H1 (cell line): ENCODE results near the gene PLEKHN1. TPM values are rescaled to one million over a fixed set of nuclear protein-coding genes. Genes with fewer than 3 reads are reported as not detected.

ENCODE experiments used
- CTCF ChIA-PET: fragments of 300-600 bp; sonication (Branson Sonifier 250); formaldehyde crosslinking; loops from one replicate; lab custom pipeline; 2021; ENCODE audit not compliant: partially characterized antibody; lab: Charles Lee
- POLR2A ChIA-PET: fragments of 300-600 bp; sonication (Branson Sonifier 250); formaldehyde crosslinking; loops from one replicate; lab custom pipeline; 2021; ENCODE audit warnings: inconsistent platforms; ENCODE audit not compliant: partially characterized antibody; lab: Charles Lee
- DNase-seq, 2 experiments: peaks; one replicate each; pipeline versions ENCODE4 v3.0.0 to v3.0.0-alpha.2; 2010 to 2022; ENCODE audit warnings: low spot score in 2 of 2, low read depth in 1 of 2, mixed read lengths in 1 of 2
- FAIRE-seq: peaks from 2 replicates; lab custom pipeline; 2011; peaks lifted over from hg19 to GRCh38; lab: Jason Lieb, UNC
- H2AFZ ChIP-seq: 2 replicates; pipeline ENCODE4 v1.8.1; 2012; ENCODE audit warnings: low read length, inconsistent platforms
- H2AK5ac ChIP-seq: 2 replicates; pipeline ENCODE4 v1.6.1; 2013; ENCODE audit warnings: low read depth, low read length
- H2BK120ac ChIP-seq: replicated peaks from 2 replicates; pipeline ENCODE3; 2013; ENCODE audit warnings: low read depth, low read length, inconsistent platforms
- H2BK12ac ChIP-seq: 2 replicates; pipeline ENCODE4 v1.6.1; 2013; ENCODE audit warnings: low read depth, low read length
- H2BK15ac ChIP-seq: 2 replicates; pipeline ENCODE4 v1.6.1; 2013; ENCODE audit warnings: low read length
- H2BK20ac ChIP-seq: 2 replicates; pipeline ENCODE4 v1.6.1; 2013; ENCODE audit warnings: low read length
- H2BK5ac ChIP-seq: 2 replicates; pipeline ENCODE4 v1.6.1; 2013; ENCODE audit warnings: low read depth, low read length
- H3K14ac ChIP-seq: 2 replicates; pipeline ENCODE4 v1.6.1; 2013; ENCODE audit warnings: inconsistent platforms; ENCODE audit not compliant: insufficient read length
- H3K18ac ChIP-seq: 2 replicates; pipeline ENCODE4 v1.6.1; 2013; ENCODE audit warnings: low read length; ENCODE audit errors: extremely low read depth
- H3K23ac ChIP-seq: 2 replicates; pipeline ENCODE4 v1.6.1; 2013; ENCODE audit warnings: inconsistent platforms; ENCODE audit not compliant: insufficient read length
- H3K23me2 ChIP-seq: 2 replicates; pipeline ENCODE4 v1.6.1; 2013; ENCODE audit warnings: low read depth, low read length
- H3K27ac ChIP-seq: 2 replicates; pipeline ENCODE4 v1.6.1; 2011; ENCODE audit warnings: low read depth, low read length, inconsistent platforms
- H3K27me3 ChIP-seq, 4 experiments: replicated peaks in 1 of 4; 1 replicate in 1 of 4; 2 replicates in 3 of 4; pipeline versions ENCODE4 v1.6.1 to v1.8.1; 2011 to 2013; ENCODE audit warnings: low read length in 3 of 4, mild to moderate bottlenecking in 3 of 4, inconsistent platforms in 2 of 4, mixed read lengths in 2 of 4, moderate library complexity in 1 of 4; ENCODE audit not compliant: control insufficient read depth in 3 of 4, insufficient read depth in 3 of 4; ENCODE audit errors: extremely low read depth in 1 of 4
- H3K36me3 ChIP-seq, 4 experiments: 2 replicates each; pipeline versions ENCODE4 v1.6.1 to v1.8.1; 2011 to 2013; ENCODE audit warnings: mild to moderate bottlenecking in 4 of 4, low read length in 3 of 4, moderate library complexity in 2 of 4, control low read depth in 1 of 4, inconsistent platforms in 1 of 4; ENCODE audit not compliant: insufficient read depth in 4 of 4, control insufficient read depth in 2 of 4
- H3K4ac ChIP-seq: replicated peaks from 2 replicates; pipeline ENCODE3; 2013; ENCODE audit warnings: low read length, low read depth, mixed read lengths, inconsistent platforms; ENCODE audit not compliant: insufficient read length
- H3K4me1 ChIP-seq, 4 experiments: replicated peaks in 1 of 4; 1 replicate in 1 of 4; 2 replicates in 3 of 4; pipeline versions ENCODE4 v1.6.1 to v1.8.1; 2011 to 2013; ENCODE audit warnings: low read length in 3 of 4, inconsistent platforms in 2 of 4, mixed read lengths in 1 of 4; ENCODE audit not compliant: insufficient read depth in 4 of 4, control insufficient read depth in 3 of 4
- H3K4me2 ChIP-seq, 2 experiments: 2 replicates each; pipeline versions ENCODE4 v1.6.1 to v1.8.1; 2011 to 2013; ENCODE audit warnings: low read depth in 2 of 2, low read length in 2 of 2, control low read depth in 1 of 2, inconsistent platforms in 1 of 2, mild to moderate bottlenecking in 1 of 2; ENCODE audit not compliant: insufficient read depth in 1 of 2
- H3K4me3 ChIP-seq, 4 experiments: fragments of 200-600, 300-600 bp in 1 of 4; sonication (generic), shearing (Covaris generic), sonication (Bioruptor Twin) in 1 of 4; 2 replicates each; pipeline versions ENCODE4 v1.5.1 to v1.8.1; 2011 to 2016; ENCODE audit warnings: low read length in 4 of 4, low read depth in 3 of 4, control low read depth in 2 of 4, inconsistent platforms in 2 of 4, mild to moderate bottlenecking in 2 of 4, mixed read lengths in 1 of 4, moderate library complexity in 1 of 4; ENCODE audit not compliant: insufficient read depth in 2 of 4; ENCODE audit errors: extremely low read depth in 1 of 4
- H3K56ac ChIP-seq: replicated peaks from 2 replicates; pipeline ENCODE3; 2013; ENCODE audit warnings: low read depth, mild to moderate bottlenecking, mixed read lengths, low read length, inconsistent platforms; ENCODE audit not compliant: insufficient read length
- H3K79me1 ChIP-seq: 2 replicates; pipeline ENCODE4 v1.6.1; 2013; ENCODE audit warnings: low read depth, low read length, control low read depth
- H3K79me2 ChIP-seq, 2 experiments: 2 replicates each; pipeline versions ENCODE4 v1.6.1 to v1.8.1; 2012 to 2013; ENCODE audit warnings: low read length in 2 of 2, mild to moderate bottlenecking in 2 of 2, inconsistent platforms in 1 of 2; ENCODE audit not compliant: insufficient read depth in 2 of 2, control insufficient read depth in 1 of 2
- H3K9ac ChIP-seq, 4 experiments: replicated peaks in 1 of 4; 1 replicate in 1 of 4; 2 replicates in 3 of 4; pipeline versions ENCODE4 v1.6.1 to v1.8.1; 2011 to 2013; ENCODE audit warnings: low read depth in 3 of 4, low read length in 3 of 4, control low read depth in 2 of 4, mild to moderate bottlenecking in 2 of 4, moderate library complexity in 2 of 4, inconsistent platforms in 1 of 4; ENCODE audit errors: extremely low read depth in 1 of 4
- H3K9me3 ChIP-seq, 2 experiments: 2 replicates each; pipeline versions ENCODE4 v1.6.1 to v1.8.1; 2012 to 2013; ENCODE audit warnings: mild to moderate bottlenecking in 2 of 2, moderate library complexity in 2 of 2, control low read depth in 1 of 2, inconsistent platforms in 1 of 2, low read depth in 1 of 2, low read length in 1 of 2, mixed read lengths in 1 of 2; ENCODE audit not compliant: insufficient read depth in 2 of 2
- H4K20me1 ChIP-seq, 2 experiments: replicated peaks in 1 of 2; 2 replicates each; pipeline versions ENCODE3 to v1.8.1; 2011 to 2013; ENCODE audit warnings: inconsistent platforms in 2 of 2, low read length in 2 of 2, mild to moderate bottlenecking in 1 of 2; ENCODE audit not compliant: insufficient read depth in 2 of 2, control insufficient read depth in 1 of 2
- H4K5ac ChIP-seq: 2 replicates; pipeline ENCODE4 v1.6.1; 2013; ENCODE audit warnings: low read length, low read depth, mixed read lengths, inconsistent platforms; ENCODE audit not compliant: insufficient read length
- H4K8ac ChIP-seq: 2 replicates; pipeline ENCODE4 v1.8.0; 2013; ENCODE audit warnings: mild to moderate bottlenecking, moderate library complexity, low read length, inconsistent platforms; ENCODE audit not compliant: insufficient read depth; ENCODE audit errors: extremely low read depth
- H4K91ac ChIP-seq: replicated peaks from 2 replicates; pipeline ENCODE3; 2013; ENCODE audit warnings: low read length, mixed read lengths, inconsistent platforms; ENCODE audit not compliant: insufficient read length
- BACH1 ChIP-seq: IDR thresholded peaks from 2 replicates; pipeline ENCODE4 v1.6.1; 2012; ENCODE audit warnings: low read length, improper control_type of control experiment
- BCL11A ChIP-seq, 2 experiments: IDR thresholded peaks; one replicate each; pipeline ENCODE4 v1.6.1; 2011; ENCODE audit warnings: low read depth in 2 of 2, low read length in 2 of 2, mild to moderate bottlenecking in 2 of 2
- CHD1 ChIP-seq: IDR thresholded peaks from 2 replicates; pipeline ENCODE4 v1.6.1; 2012; ENCODE audit warnings: low read depth, low read length, improper control_type of control experiment
- CHD2 ChIP-seq: IDR thresholded peaks from 2 replicates; pipeline ENCODE4 v1.6.1; 2012; ENCODE audit warnings: low read length, improper control_type of control experiment
- CREB1 ChIP-seq: IDR thresholded peaks from 2 replicates; pipeline ENCODE4 v1.6.1; 2012; ENCODE audit warnings: inconsistent platforms
- CTBP2 ChIP-seq: IDR thresholded peaks from 2 replicates; pipeline ENCODE4 v1.7.0; 2011; ENCODE audit warnings: borderline replicate concordance, mild to moderate bottlenecking, moderate library complexity, mixed read lengths, low read length; ENCODE audit not compliant: insufficient read depth, insufficient read length
- EGR1 ChIP-seq: IDR thresholded peaks from 2 replicates; pipeline ENCODE4 v1.6.1; 2011; ENCODE audit warnings: low read depth, low read length, borderline replicate concordance
- FOSL1 ChIP-seq: IDR thresholded peaks from 2 replicates; pipeline ENCODE4 v1.6.1; 2011; ENCODE audit warnings: mild to moderate bottlenecking, low read depth, low read length, moderate library complexity; ENCODE audit not compliant: insufficient read depth
- POLR2A ChIP-seq, 2 experiments: IDR thresholded peaks; 1 replicate in 1 of 2; 2 replicates in 1 of 2; pipeline ENCODE4 v1.6.1; 2011; ENCODE audit warnings: low read depth in 2 of 2, low read length in 2 of 2, mild to moderate bottlenecking in 2 of 2; ENCODE audit errors: control extremely low read depth in 1 of 2
- POLR2AphosphoS5 ChIP-seq: IDR thresholded peaks from 2 replicates; pipeline ENCODE4 v1.6.1; 2011; ENCODE audit warnings: low read depth, low read length
- SIN3A ChIP-seq, 2 experiments: IDR thresholded peaks in 1 of 2; conservative IDR thresholded peaks in 1 of 2; 2 replicates each; pipeline ENCODE4 v1.6.1; 2011 to 2012; ENCODE audit warnings: low read length in 2 of 2, improper control_type of control experiment in 1 of 2, low read depth in 1 of 2, mild to moderate bottlenecking in 1 of 2
- SP2 ChIP-seq: IDR thresholded peaks from 2 replicates; pipeline ENCODE4 v1.6.1; 2012; ENCODE audit warnings: mild to moderate bottlenecking, low read length, inconsistent platforms
- SRF ChIP-seq: IDR thresholded peaks from 2 replicates; pipeline ENCODE4 v1.6.1; 2011; ENCODE audit warnings: mild to moderate bottlenecking, low read depth, low read length, moderate library complexity
- TCF12 ChIP-seq: IDR thresholded peaks from 2 replicates; pipeline ENCODE4 v1.6.1; 2011; ENCODE audit warnings: low read depth, mild to moderate bottlenecking, low read length
- YY1 ChIP-seq: IDR thresholded peaks from 2 replicates; pipeline ENCODE4 v1.6.1; 2011; ENCODE audit warnings: low read depth, mild to moderate bottlenecking, low read length
- WGBS, 2 experiments: shearing (Covaris generic) in 1 of 2; methylation state at CpG; one replicate each; pipeline versions ENCODE4 v1.1.6 to v1.1.7; 2013 to 2015; ENCODE audit warnings: low lambda C conversion rate in 2 of 2, mixed read lengths in 2 of 2, inconsistent platforms in 1 of 2, low coverage in 1 of 2, missing lambda C conversion rate in 1 of 2; ENCODE audit not compliant: insufficient replicate concordance in 2 of 2, insufficient coverage in 1 of 2, insufficient read length in 1 of 2; ENCODE audit errors: extremely low coverage in 1 of 2, missing lambda C conversion rate in 1 of 2; 5-methylcytosine and 5-hydroxymethylcytosine counted together
- polyA plus RNA-seq, 7 experiments: library from polyadenylated mRNA; depleted of rRNA in 3 of 7; stranded (reverse) in 5 of 7; unstranded in 2 of 7; fragments of >200 nt in 5 of 7; fragments of 200-250 nt in 2 of 7; gene quantifications; 1 replicate in 5 of 7; 2 replicates in 1 of 7; 4 replicates in 1 of 7; pipeline versions ENCODE4 v1.2.1 to v1.2.3, GENCODE V29; 2011 to 2013; ENCODE audit warnings: missing spikeins in 2 of 7, mixed read lengths in 2 of 7
- total RNA-seq: library from RNA; stranded (reverse); fragmentation: NEBNext Ultra II Directional; extraction: Animal tissue kit (Norgen Biotek cat#: 25700); gene quantifications from 2 replicates; pipeline ENCODE4 v1.2.1, GENCODE V29; 2021

The PLEKHN1 gene
- total and polyA plus RNA-seq, 2 of the 8 experiments (the other 6 are each of a cell fraction or from before 2014, with no cell fraction given): 0.39 to 1.5 TPM

- 82% methylated on average over 14 of the region's 21 CpGs; no CpG with 5 or more reads in 1 of the 2 experiments for WGBS, 2 experiments
- POLR2A ChIA-PET: interaction anchor here (0.9 to 2.4 kb wide), 7 partner anchors 15 to 75 kb away, joined by 3 to 9 read pairs (median 3); partner anchors contain the start of gene HES4
- H4K5ac ChIP-seq: no peak overlapping the region
- TF ChIP-seq EGR1 (no peak), CTBP2 (no peak), YY1 (no peak), SP2 (no peak), BACH1 (no peak), SIN3A (conservative IDR thresholded peaks at IDR 0.05 in 1 of 2, IDR thresholded peaks at IDR 0.05 in 1 of 2; ENCODE audit: low read depth in 1 of 2, low read length in 2 of 2) (no peak), POLR2AphosphoS5 (no peak), CHD1 (no peak), POLR2A (IDR thresholded peaks at IDR 0.05; ENCODE audit: control extremely low read depth in 1 of 2, low read depth in 2 of 2, low read length in 2 of 2) (no peak), CHD2 (no peak), TCF12 (no peak), CREB1 (no peak), BCL11A (IDR thresholded peaks at IDR 0.05; ENCODE audit: low read depth in 2 of 2, low read length in 2 of 2) (no peak), FOSL1 (no peak), SRF (no peak)
These were observed 15.2 kb downstream of the PLEKHN1 start for GRCh38 chr1:981491-981954.

More at GRCh38 chr1:981491-981954, 15.2 kb downstream of the PLEKHN1 start:
- H3K56ac ChIP-seq: no peak overlapping the region
- H2BK5ac ChIP-seq: no peak overlapping the region
- no peak overlapping the region for H2AFZ ChIP-seq
- no peak overlapping the region for H3K23ac ChIP-seq
- no peaks in the 10 kb centered on the region; a peak in 1 of 7 replicates for H3K4me1 ChIP-seq
- H2AK5ac ChIP-seq: no peak overlapping the region
- no peaks in the 10 kb centered on the region for H3K9me3 ChIP-seq
- H3K27ac ChIP-seq: no peak overlapping the region
- H3K36me3 ChIP-seq: no peaks in the 10 kb centered on the region
- no peaks in the 10 kb centered on the region for H3K79me1 ChIP-seq
- FAIRE-seq: no peak
- H2BK12ac ChIP-seq: no peak overlapping the region
- no peak overlapping the region for H2BK120ac ChIP-seq
- peaks cover 0 to 8% of the 10 kb centered on the region in 2 experiments for H4K20me1 ChIP-seq
- no peak overlapping the region; the same call in 1 of the 2 replicates for H4K8ac ChIP-seq
- H3K4me3 ChIP-seq: no peak overlapping the region
- no peak for DNase-seq
- H3K27me3 ChIP-seq: peaks cover 0 to 25% (median 15%) of the 10 kb centered on the region in 4 experiments; a peak in 5 of 7 replicates
- H2BK20ac ChIP-seq: no peak overlapping the region
- H3K4me2 ChIP-seq: no peak overlapping the region
- CTCF ChIA-PET: interaction anchor here (0.5 to 6.9 kb wide), 15 partner anchors 9 to 310 kb away, joined by 3 to 86 read pairs (median 7); partner anchors contain the start of genes HES4 and ISG15
- no peak overlapping the region for H2BK15ac ChIP-seq
- no peak overlapping the region for H4K91ac ChIP-seq
- H3K4ac ChIP-seq: no peak overlapping the region
- H3K18ac ChIP-seq: no peak overlapping the region
- no peak overlapping the region for H3K14ac ChIP-seq
- H3K23me2 ChIP-seq: no peaks in the 10 kb centered on the region; the same call in 1 of the 2 replicates
- no peak overlapping the region for H3K9ac ChIP-seq
- no peaks in the 10 kb centered on the region for H3K79me2 ChIP-seq
